ENCODE measurements around the gene MPPED1. TPM values are rescaled to one million over a fixed set of nuclear protein-coding genes. Genes with fewer than 3 reads are reported as not detected.

Gene MPPED1
- total and polyA plus RNA-seq, 2 of the 13 experiments (the other 11 are each of a cell fraction or from before 2014, with no cell fraction given), result 0.77 TPM; not detected in 1

GRCh38 chr22:43447380-43447779 is 35.6 kb downstream of the MPPED1 start (continued):
- TF ChIP-seq, protein P1, sequence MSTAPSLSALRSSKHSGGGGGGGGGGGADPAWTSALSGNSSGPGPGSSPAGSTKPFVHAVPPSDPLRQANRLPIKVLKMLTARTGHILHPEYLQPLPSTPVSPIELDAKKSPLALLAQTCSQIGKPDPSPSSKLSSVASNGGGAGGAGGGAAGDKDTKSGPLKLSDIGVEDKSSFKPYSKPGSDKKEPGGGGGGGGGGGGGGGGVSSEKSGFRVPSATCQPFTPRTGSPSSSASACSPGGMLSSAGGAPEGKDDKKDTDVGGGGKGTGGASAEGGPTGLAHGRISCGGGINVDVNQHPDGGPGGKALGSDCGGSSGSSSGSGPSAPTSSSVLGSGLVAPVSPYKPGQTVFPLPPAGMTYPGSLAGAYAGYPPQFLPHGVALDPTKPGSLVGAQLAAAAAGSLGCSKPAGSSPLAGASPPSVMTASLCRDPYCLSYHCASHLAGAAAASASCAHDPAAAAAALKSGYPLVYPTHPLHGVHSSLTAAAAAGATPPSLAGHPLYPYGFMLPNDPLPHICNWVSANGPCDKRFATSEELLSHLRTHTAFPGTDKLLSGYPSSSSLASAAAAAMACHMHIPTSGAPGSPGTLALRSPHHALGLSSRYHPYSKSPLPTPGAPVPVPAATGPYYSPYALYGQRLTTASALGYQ (CRISPR knock-in tag; IDR thresholded peaks at IDR 0.05), result no peak
- TF ChIP-seq NFATC3 (CRISPR knock-in tag; IDR thresholded peaks at IDR 0.05) (no peak), POLR2A (IDR thresholded peaks at IDR 0.05; ENCODE audit: insufficient read depth in 1 of 2, low read depth in 2 of 2, low read length in 2 of 2) (no peak), CSRNP1 (CRISPR knock-in tag; IDR thresholded peaks at IDR 0.05) (no peak), MLXIP (CRISPR knock-in tag; IDR thresholded peaks at IDR 0.05; ENCODE audit: borderline replicate concordance) (no peak)

GRCh38 chr22:43448048-43448447 is 36.2 kb downstream of the MPPED1 start:
- H3K27me3 ChIP-seq (ENCODE audit: control insufficient read depth in 1 of 2, insufficient read depth in 2 of 2, low read length in 2 of 2), result no peaks in the 10 kb centered on the region; a peak in 1 of 5 replicates
- no peak overlapping the region for H3K4me3 ChIP-seq (replicated peaks in 1 of 3; ENCODE audit: insufficient read depth in 1 of 3, low read depth in 2 of 3, low read length in 3 of 3)
- ATAC-seq (no peak), FAIRE-seq (no peak), DNase-seq (ENCODE audit: low spot score) (no peak)
- WGBS (ENCODE audit: low lambda C conversion rate), result 29% methylated on average over 3 of the region's 3 CpGs
- in situ Hi-C loops (cut with HindIII; ENCODE audit: extremely low pct_ligation_motif_present, low pct_unique_long_range_greater_than_20kb) (no loop called here), intact Hi-C loops (cut with micrococcal nuclease; ENCODE audit: unreplicated experiment) (no loop called here)
- no peak overlapping the region for H3K4me2 ChIP-seq (ENCODE audit: low read depth, low read length)
- H2AFZ ChIP-seq (ENCODE audit: low read length), result no peak overlapping the region
- no peaks in the 10 kb centered on the region for H3K36me3 ChIP-seq (replicated peaks in 1 of 2; ENCODE audit: control insufficient read depth in 1 of 2, insufficient read depth in 2 of 2, low read length in 2 of 2)
- no peaks in the 10 kb centered on the region for H3K4me1 ChIP-seq (ENCODE audit: insufficient read depth, low read length)
- H3K9ac ChIP-seq (ENCODE audit: insufficient read depth, low read depth, low read length), result no peak overlapping the region
- TF ChIP-seq AFF4 (CRISPR knock-in tag; IDR thresholded peaks at IDR 0.05), result no peak
- 0 out of 2 replicates have a peak, but pooled peaks have one; percentile 20 for TF ChIP-seq CEBPB (IDR thresholded peaks at IDR 0.05; ENCODE audit: borderline replicate concordance, low read depth, low read length)
- no peak for TF ChIP-seq KDM3A (CRISPR knock-in tag; IDR thresholded peaks at IDR 0.05; ENCODE audit: low read depth)
- no peak for TF ChIP-seq GMEB2 (CRISPR knock-in tag; IDR thresholded peaks at IDR 0.05; ENCODE audit: low read depth)
- no peak for TF ChIP-seq KLF9 (CRISPR knock-in tag; IDR thresholded peaks at IDR 0.05; ENCODE audit: low read depth)
- no peaks in the 10 kb centered on the region for H3K79me2 ChIP-seq (ENCODE audit: insufficient read depth, low read length)
- H3K9me3 ChIP-seq (ENCODE audit: low read length), result no peaks in the 10 kb centered on the region
- H4K20me1 ChIP-seq (ENCODE audit: insufficient read depth, low read length), result no peaks in the 10 kb centered on the region
- BruUV-seq (replicated peaks), result no TSS peak
- POLR2A ChIA-PET, result no interaction called here
- CTCF ChIA-PET (ENCODE audit: low intra/inter-chr PET ratio, low total read pairs), result no interaction called here
- no peak overlapping the region for H3K27ac ChIP-seq (ENCODE audit: extremely low read length, insufficient read depth, low read length)
